NCI-H2107 treated with DMSO at 0.1 percent for 48 hours (cell line): Measurements from ENCODE around the gene APOB.

Experiments
- DNase-seq: peaks from one replicate; lab custom pipeline; 2025; ENCODE audit not compliant: unreplicated experiment; lab: John Stamatoyannopoulos, UW

The APOB gene

DNA sequence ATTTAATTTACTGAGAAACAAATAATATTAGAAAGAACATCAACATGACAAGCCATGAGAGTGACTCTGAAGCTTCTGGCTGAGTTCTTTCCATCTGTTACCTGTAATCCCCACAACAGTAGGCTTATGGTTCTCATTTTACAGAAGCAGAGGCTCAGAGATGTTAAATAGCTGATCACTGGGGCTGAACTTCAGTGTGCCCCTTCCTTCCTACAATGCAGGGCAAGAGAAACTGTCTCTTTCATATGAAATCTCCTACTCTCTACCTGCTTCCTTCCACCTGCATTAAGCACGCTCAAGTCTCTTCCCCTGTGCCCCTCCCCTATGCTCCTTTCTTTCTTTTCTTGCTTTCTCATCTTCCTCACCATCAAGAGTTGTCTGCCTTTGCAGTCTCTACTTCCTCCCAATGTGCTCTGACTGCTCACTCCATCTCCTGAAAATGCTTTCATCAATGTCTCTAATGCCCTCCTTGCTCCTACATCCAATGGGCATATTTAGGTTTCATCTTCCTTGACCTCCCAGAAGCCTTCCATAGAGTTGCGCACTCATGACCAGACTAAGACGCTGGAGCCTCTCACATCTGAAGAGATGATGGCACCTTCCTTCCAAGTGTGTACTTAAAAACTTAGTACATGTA lies 23.7 kb downstream of the APOB start:
- no peak for DNase-seq

DNA sequence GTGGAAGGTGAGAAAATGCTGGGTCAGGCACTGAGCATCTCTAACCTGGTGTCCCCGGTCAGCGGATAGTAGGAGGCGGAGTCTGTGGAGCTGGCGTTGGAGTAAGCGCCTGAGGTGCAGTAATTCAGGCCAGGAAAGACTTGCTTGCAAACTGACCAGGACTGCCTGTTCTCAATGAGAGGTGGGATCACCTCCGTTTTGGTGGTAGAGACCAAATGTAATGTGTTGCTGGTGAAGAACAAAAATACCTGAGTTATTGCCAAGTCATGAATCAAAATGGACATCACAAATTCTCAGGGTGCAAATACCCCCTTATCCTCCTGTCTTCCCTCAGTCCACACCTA lies 24.2 kb downstream of the APOB start:
- DNase-seq: no peak

DNA sequence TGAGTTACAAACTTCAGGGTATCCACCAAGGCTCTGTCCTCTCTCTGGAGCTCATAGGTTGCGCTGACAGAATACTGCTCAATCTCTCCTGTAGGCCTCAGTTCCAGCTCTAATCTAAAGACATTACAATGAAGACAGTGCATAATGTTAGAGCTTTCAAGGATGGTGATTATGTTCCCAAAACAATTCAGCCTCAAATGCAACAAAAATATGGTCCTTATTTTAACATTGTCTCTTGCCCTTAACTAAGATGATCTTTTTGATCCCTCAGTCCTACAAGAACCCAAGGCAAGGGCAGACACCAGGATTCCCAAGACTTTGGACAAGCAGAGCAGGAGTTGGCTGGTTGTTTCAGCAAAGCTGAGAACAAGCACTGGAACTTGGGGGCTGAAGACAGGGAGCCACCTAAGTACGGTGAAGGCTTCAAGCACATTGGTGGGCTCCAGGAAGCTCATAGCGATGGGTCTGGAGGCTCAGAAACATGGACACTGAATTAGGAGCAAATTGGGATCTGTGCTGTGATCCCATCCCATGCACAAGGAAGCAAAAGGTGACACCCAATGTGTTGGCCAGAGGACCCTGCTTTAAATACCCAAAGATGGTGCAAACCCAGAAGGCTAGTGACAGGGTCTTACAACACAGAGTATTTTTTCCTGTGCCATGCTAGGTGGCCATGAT lies 24.7 kb downstream of the APOB start:
- no peak for DNase-seq

DNA sequence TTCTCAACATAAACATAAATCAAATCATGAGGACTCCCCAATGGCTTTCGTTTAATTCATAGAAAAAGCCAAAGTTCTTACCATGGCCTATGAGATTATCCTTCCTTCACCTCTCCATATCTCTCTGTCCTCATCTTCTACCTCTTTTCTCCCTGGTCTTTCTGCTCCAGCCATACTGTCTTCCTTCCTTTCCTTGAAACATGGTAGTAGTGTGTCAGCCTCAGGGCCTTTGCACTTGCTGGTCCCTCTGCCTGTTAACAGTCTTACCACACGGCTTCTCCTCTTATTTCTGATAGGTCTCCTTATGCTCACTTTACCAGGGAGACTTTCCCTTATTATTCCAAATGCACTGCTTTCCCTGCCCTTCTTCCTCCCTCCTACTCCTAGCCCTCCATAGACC lies 25.6 kb downstream of the APOB start:
- no peak for DNase-seq

DNA sequence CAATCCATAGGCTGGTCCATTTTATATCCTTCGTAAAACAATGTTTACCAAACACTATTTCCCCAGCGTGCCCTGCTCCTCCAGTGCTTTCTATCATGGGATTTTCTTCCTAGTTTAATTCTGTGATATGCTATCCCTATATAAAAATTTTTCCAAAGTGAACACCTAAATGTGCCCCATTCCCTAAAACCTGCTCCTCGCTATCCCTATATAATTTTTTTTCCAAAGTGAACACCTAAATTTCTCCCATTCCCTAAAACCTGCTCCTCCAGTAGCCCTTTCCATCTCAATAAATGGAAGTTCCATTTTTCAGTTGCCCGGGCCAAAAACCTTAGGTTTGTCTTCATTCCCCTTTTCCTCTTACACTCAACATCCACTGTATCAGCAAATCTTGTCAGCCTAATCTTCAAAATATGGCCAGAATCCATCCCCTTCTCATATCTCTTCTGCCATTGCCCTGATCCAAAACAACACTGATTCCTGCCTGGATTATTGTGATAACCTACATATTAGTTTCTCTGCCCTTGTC lies 26.1 kb downstream of the APOB start:
- DNase-seq: no peak

DNA sequence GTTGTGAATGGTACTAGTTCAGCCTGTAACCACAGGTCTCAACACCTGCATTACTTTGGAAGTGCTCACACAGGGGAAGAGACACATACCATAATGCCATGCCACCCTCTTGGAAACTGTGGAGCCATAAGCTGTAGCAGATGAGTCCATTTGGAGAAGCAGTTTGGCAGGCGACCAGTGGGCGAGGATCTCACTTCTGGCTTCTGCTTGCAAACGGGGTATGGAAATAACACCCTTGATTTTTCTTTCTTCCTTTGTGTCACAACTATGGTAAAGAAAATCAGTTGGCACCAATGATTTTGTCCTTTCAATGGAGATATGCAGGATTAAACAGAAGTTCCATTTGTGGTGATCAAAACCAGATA lies 28.6 kb downstream of the APOB start:
- DNase-seq: no peak

DNA sequence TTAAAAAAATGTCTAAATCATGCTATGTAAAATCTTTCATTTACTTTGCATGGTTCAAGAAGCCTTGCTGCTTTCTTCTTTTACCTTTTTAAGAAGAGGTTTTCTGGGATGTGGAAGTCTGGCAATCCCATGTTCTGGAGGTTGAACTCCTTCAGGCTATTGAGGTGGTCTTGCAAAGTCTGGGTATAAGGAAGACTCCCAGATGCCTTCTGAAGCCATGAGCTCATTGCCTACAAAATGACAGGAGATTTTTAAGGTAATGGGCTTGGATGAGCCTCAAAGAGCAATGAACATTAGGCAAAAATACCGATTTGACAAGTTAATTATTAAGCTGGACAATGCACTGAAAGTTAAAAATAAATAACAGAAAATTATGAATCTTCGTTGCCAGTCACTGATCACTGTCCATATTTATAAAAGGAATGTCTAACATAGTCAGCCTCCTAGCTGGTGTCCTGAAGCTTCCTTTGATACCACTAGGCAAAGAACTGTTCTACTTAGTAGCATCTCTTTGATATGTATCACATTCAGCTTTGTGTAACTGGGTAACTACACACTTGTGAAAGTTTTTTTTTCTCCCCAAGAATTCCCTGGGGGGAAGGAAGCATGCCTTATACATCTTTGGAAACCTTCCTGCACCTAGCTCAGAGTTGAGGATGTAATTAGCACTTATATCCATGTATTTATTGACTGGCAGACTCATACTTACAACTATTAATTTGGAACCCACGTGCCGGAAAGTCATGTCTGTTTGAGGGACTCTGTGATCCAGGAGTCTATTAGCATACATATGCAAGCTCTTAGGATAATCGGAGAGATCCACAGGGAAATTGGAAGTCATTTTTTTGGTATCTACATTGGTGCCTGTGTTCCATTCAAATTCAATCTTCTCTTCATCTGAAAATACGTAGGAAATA lies 29.3 kb downstream of the APOB start:
- no peak for DNase-seq

DNA sequence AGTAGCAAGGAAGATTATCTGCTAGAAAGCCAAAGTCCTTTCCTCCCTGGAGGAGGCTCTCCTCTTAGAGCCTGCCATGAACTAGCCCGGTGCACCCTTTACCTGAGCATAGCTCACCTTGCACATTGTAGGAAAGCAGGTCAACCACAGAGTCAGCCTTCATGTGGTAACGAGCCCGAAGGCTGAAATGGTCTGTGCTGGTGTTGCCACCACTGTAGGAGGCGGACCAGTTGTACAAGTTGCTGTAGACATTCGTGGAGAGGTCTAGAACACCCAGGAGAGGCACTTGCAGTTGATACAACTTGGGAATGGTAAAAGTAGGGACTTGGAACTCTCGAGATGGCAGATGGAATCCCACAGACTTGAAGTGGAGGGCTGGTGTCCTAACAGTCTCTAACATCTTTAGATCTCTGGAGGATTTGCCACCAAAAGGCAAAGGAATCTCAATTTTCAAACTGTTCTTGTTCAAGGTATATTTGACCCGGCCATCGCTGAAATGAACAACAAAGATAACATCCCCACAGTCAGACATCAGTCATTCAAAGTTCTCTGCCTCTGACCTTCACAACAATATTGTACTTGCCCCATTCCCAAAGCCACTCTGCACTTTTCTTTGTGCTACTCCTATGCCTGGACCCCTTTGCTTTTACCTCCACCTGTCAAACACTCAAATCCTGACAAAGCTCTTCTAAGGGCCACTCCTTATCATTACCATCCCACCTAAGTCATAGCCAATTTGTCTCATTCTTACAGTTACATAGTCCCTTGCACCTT lies 30.6 kb downstream of the APOB start:
- DNase-seq: no peak

DNA sequence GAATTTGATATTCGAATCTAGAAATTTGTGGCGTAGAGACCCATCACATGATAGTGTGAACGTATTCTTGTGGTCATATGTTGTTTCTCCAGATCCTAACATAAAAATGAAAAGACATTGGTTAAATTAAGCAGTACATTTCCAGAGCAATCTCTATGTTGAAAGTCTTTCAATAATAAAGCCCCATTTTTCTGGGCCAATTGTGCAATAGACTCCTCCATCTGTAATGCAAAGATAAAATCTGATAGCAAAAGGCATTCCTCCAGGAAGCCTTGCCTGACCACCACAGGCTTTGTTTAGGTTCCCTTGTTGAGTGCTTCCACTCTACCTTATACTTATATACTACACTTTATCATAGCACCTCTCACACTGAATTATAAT lies 31.3 kb downstream of the APOB start:
- no peak for DNase-seq

DNA sequence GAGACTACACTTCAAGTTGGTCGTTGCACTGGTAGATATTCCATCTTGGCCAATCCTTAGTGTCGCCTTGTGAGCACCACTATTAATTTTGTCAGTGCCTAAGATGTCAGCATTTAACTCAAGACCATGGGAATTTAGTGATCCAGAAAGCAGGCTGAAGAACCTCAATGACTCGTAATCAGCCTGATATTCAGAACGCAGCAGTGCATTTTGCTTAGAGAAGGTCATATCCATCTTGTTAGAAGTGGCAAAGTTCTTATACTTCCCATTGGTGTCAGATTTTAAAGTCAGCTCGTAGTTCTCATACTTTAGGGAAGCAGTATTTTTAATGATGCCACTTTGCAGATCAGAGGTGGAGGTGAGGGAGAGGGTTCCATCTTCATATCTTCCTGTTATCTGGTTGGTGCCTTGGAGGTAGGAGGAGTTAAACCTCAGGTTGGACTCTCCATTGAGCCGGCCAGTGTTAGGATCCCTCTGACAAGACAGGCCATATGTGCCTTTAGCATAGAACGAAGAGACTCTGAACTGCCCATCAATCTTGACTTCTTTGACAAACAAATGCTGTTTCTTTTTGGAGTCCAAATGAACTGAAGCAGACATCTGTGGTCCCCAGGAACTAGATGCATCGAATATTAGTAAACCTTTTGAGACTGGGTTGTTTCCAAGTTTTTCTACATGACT lies 31.9 kb downstream of the APOB start:
- no peak for DNase-seq

DNA sequence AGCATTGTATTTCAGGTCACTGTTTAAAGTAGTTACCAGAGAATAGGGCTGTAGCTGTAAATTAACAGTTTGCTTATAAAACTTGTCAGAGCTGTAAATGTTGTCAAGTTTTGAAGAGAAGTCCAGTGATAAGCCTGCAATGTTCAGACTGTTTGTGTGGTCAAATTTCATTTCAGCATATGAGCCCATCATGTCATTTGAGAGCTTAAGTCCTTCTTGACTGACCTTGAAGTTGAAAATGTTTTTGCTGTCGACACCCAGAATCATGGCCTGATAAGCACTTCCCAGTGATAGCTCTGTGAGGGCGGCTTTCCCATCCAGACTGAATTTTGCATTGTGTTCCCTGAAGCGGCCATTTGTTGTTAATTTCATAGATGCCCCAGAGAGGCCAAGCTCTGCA lies 32.4 kb downstream of the APOB start:
- no peak for DNase-seq

DNA sequence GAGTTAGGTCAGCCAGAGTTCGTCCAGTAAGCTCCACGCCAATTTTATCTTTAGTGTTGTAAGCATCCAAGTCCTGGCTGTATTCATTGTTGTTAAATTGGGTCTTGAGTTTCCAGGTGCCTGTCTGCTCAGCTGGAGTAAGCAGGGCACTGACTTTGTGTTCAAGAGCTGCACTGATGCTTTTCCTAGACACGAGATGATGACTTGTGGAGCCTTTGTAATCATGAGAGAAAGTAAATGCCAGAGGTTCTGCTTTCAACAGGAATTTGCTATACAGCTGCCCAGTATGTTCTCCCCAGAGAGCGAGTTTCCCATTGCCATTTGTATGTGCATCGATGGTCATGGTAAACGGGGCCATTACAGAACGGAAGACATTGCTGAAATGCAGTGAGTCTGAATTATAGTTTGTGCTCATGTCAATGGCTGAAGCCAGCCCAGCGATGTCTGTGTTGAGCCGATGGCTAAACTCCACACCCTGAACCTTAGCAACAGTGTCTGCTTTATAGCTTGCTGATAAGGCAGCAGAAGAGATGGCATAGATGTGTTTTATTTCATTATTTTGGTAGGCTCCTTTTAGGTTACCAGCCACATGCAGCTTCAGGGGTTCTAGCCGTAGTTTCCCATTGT lies 32.9 kb downstream of the APOB start:
- DNase-seq: no peak

DNA sequence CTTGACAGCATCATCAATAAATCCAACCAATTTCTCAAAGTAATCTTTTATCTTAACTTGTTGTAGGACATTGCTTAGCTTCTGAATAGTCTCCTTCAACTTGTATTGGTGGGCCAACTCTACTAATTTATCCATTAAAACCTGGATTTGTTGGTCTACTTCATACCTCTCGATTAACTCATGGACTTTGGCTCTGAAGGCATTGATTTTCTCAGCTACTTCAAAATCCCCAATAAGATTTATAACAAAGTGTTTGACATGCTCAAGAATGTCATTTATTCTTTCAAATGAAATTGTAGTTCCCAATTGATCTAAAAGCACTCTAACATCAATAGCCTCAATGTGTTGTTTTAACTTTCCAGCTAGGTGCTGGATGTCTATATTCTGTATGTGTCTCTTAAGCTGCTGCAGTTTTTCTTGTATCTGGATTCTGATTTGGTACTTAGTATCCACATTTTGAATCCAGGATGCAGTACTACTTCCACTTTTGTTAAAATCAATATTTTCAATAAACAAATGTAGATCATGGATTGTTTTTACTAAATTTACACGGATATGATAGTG lies 34.1 kb downstream of the APOB start:
- DNase-seq: no peak

DNA sequence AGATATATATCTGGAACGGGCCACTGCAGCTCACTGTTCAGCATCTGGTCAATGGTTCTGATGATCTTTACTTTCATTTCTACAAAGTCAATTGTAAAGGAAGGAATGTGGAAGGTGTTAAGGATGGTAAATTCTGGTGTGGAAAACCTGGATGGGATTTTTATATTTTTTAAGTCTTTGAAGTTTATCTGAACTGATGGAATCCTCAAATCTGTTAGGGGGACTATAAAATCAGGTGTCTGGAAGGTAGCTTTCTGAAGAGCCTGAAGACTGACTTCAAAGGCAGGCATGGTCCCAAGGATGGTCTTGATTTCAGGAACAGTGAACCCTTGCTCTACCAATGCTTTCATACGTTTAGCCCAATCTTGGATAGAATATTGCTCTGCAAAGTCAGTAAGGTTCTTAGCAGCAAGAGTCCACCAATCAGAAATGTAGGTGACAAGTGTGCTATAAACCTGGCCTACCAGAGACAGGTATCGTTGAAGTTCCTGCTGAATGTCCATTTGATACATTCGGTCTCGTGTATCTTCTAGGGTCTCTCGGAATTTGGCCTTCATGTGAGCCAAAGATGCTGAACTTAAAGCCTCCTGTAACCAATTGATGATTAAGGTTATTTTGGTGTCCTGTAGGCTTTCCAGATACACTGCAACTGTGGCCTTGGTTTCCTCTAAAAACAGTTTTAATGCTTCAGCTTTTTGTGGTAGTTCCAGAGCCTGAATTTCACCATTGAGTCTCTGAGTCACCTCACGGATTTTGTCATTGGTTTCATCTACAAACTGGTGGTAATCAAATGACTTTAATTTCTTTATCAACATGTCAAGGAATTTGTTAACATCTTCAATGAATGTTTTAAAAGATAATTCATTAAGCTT lies 34.8 kb downstream of the APOB start:
- no peak for DNase-seq

DNA sequence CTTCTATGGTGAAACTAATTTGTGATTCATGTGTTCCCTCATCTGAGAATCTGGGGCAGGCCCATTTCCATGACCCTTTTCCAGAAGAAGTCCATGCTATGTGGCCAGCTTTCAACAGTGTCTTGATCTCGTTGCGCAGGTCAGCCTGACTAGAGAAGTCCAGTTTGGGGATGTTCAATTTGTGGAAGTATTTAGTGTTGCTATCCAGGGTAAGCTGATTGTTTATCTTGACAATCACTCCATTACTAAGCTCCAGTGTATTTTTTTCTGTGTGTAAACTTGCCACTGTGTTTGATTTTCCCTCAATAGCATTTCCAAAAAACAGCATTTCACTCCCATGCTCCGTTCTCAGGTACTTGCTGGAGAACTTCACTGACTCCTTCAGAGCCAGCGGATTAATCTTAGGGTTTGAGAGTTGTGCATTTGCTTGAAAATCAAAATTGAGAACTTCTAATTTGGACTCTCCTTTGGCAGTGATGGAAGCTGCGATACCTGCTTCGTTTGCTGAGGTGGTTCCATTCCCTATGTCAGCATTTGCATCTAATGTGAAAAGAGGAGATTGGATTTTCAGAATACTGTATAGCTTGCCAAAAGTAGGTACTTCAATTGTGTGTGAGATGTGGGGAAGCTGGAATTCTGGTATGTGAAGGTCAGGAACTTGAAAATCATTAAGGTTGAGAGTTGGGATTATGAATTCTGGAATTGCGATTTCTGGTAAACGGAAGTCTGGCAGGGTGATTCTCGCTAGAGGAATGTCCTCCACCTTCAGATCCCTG lies 35.7 kb downstream of the APOB start:
- DNase-seq: no peak

DNA sequence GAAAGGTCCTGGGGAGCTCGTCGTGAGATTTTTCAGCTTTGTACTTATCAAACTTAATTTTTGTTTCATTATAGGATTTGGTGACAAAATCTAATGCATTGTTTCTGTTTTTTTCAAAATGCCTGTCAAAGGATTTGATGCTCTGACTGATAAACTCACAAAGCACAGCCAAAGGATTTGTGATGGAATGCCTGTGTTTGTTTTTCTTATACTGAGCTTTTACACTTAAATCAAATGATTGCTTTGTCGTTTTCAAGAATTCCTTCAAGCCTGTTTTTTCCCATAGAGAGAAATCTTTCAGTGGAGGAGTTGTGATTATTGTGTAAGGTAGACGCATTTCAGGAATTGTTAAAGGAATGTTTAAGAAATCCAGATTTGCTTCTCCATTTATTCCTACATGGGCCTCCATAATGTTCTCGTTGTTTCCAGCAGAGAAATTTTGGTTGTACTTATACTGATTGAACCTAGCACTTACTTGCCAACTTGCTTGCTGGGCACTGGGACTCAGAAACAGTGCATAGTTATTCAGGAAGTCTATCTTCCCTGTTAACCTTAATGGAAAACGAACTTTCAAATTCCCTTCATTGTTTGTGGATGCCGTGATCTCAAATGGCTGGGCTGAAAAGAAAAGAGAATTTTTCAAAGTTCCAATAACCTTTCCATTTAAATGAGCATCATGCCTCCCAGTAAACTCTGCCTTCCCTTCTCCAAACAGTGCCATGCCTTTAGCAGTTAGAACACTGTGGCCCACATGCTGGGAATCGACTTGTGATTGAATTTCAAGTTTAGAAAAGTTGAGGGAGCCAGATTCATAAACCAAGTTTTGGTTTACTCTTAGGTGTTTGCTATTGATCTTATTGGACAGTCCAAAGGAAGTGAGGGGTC lies 36.5 kb downstream of the APOB start:
- DNase-seq: no peak

DNA sequence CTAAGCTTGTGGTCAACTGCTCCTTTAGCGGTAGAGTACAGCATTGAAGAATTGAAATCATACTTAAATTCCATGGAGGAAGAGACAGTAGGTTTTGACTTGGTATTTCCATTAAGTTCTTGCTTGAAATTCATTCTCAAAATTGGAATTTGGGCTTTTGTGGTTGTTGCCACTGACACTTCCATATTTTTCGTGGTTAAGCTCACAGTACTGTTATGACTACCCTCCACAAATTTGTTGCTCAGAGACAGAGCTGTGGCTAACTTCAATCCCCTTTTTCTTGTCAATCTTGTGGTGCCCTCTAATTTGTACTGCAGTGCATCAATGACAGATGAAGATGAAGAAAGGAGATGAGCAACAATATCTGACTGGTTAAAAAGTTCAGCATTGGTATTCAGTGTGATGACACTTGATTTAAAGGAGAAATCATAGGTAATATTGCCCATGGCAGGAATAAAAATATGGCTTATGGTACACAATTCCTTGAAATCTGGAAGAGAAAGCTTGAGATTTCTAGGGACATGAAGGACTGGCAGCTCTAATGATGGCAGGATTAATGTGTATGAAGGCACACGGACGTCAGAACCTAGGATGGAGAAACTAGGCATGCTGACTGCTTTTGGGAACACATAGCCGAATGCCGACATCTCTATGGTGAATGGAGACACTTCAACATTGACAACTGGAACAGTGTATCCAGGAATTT lies 37.3 kb downstream of the APOB start:
- DNase-seq: no peak
